ENCODE data around the gene DUS4L.

Gene DUS4L

DNA sequence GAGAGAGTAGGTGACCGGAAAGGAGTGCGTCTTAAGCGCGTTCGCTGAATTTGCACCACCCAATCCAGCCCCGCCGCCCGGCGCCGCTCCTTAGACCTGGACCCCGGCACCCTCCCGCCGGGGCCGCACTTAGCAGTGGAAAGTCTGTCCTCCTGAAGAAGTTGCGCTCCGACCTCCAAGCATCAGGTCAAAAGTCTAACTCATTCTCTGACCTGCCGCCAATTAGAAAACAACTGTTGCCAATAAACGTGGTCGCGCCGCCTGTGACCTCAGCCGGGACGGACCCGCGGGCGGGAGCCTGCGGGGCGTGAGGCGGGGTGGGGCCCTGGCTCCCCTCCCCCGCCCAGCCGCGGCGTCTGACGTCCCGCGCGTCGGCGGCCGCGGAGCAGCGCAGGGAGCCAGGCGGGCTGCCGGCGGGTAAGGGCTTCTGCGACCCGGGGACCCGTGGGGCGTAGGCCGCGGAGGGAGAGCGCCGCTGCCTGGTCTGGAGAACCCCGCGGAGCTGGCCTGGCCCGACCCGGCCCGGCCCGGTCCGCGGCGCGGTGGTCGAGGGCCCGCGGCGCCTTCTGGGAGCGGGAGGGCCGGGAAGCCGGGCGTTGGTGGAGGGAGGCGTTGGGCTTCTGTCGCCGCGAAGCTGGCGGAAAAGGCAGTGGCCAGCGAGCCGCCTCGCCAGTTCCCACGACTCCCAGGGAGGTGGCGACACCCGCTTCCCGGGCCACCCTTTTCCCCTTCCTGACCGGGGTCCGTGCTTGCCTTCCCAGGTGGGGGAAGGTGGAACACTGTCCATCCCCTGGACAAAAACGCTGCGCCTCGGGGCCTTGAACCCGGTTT is 16.3 kb downstream of the DUS4L start, which contains the start of gene BCAP29:
TSS of gene BCAP29 (plus strand) at position 362 of the 831 bp plus-strand sequence. CDS start 527 bp downstream, outside the sequence.
- Histone ChIP-seq H3K4me2 (ENCODE audit: insufficient read depth, low read length) (peak within 1 kb of the TSS; percentile 80), H3K79me2 (ENCODE audit: insufficient read depth, low read length) (peaks cover 31% of the 10 kb centered on the region), H3K36me3 (ENCODE audit: insufficient read depth, low read length) (peaks cover 24% of the 10 kb centered on the region), H3K4me3 (ENCODE audit: low read depth in 1 of 2, low read length in 2 of 2) (peak within 1 kb of the TSS; percentile 85 to 91), H3K9me3 (ENCODE audit: insufficient read depth, low read length, severe bottlenecking) (no peaks in the 10 kb centered on the region), H3K9ac (ENCODE audit: low read depth, low read length) (peak within 1 kb of the TSS; percentile 92), H4K20me1 (ENCODE audit: insufficient read depth, low read length) (no peaks in the 10 kb centered on the region), H3K27ac (ENCODE audit: low read length) (peak within 1 kb of the TSS; percentile 76), H2AFZ (ENCODE audit: low read depth, low read length) (peak within 1 kb of the TSS; percentile 97), H3K27me3 (ENCODE audit: insufficient read depth, low read length, poor library complexity) (no peaks in the 10 kb centered on the region), H3K4me1 (ENCODE audit: insufficient read depth, low read length) (peaks cover 36% of the 10 kb centered on the region)
- peak; percentile 92 for ATAC-seq (ENCODE audit: insufficient read depth, low read depth)
- peak; percentile 67 for DNase-seq
- TF ChIP-seq, protein P1, sequence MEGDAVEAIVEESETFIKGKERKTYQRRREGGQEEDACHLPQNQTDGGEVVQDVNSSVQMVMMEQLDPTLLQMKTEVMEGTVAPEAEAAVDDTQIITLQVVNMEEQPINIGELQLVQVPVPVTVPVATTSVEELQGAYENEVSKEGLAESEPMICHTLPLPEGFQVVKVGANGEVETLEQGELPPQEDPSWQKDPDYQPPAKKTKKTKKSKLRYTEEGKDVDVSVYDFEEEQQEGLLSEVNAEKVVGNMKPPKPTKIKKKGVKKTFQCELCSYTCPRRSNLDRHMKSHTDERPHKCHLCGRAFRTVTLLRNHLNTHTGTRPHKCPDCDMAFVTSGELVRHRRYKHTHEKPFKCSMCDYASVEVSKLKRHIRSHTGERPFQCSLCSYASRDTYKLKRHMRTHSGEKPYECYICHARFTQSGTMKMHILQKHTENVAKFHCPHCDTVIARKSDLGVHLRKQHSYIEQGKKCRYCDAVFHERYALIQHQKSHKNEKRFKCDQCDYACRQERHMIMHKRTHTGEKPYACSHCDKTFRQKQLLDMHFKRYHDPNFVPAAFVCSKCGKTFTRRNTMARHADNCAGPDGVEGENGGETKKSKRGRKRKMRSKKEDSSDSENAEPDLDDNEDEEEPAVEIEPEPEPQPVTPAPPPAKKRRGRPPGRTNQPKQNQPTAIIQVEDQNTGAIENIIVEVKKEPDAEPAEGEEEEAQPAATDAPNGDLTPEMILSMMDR (IDR thresholded peaks at IDR 0.05; ENCODE audit: borderline replicate concordance, extremely low read depth, low read length, poor library complexity, severe bottlenecking) = peak; percentile 31
- no peak for TF ChIP-seq EZH2 (IDR thresholded peaks at IDR 0.05; ENCODE audit: borderline replicate concordance, low read depth, low read length, severe bottlenecking)

GRCh38 chr7:107580716-107581383 is 17.1 kb downstream of the DUS4L start:
- Histone ChIP-seq H3K9me3 (ENCODE audit: insufficient read depth, low read length, severe bottlenecking) (no peaks in the 10 kb centered on the region), H4K20me1 (ENCODE audit: insufficient read depth, low read length) (no peaks in the 10 kb centered on the region), H3K36me3 (ENCODE audit: insufficient read depth, low read length) (peaks cover 28% of the 10 kb centered on the region), H3K27me3 (ENCODE audit: insufficient read depth, low read length, poor library complexity) (no peaks in the 10 kb centered on the region), H2AFZ (ENCODE audit: low read depth, low read length) (peak overlapping the region; percentile 97), H3K4me2 (ENCODE audit: insufficient read depth, low read length) (peak overlapping the region; percentile 80), H3K4me3 (ENCODE audit: low read depth in 1 of 2, low read length in 2 of 2) (peak overlapping the region; percentile 85 to 91), H3K4me1 (ENCODE audit: insufficient read depth, low read length) (peaks cover 36% of the 10 kb centered on the region), H3K79me2 (ENCODE audit: insufficient read depth, low read length) (peaks cover 31% of the 10 kb centered on the region), H3K27ac (ENCODE audit: low read length) (peak overlapping the region; percentile 76), H3K9ac (ENCODE audit: low read depth, low read length) (peak overlapping the region; percentile 92)
- no peak for TF ChIP-seq EZH2 (IDR thresholded peaks at IDR 0.05; ENCODE audit: borderline replicate concordance, low read depth, low read length, severe bottlenecking)
- TF ChIP-seq, protein P1 (IDR thresholded peaks at IDR 0.05; ENCODE audit: borderline replicate concordance, extremely low read depth, low read length, poor library complexity, severe bottlenecking) = no peak
- DNase-seq (no peak), ATAC-seq (ENCODE audit: insufficient read depth, low read depth) (no peak)

GRCh38 chr7:107581387-107582013 is 17.7 kb downstream of the DUS4L start:
- Histone ChIP-seq H3K4me2 (ENCODE audit: insufficient read depth, low read length) (peak overlapping the region; percentile 80), H3K36me3 (ENCODE audit: insufficient read depth, low read length) (peaks cover 32% of the 10 kb centered on the region), H3K9ac (ENCODE audit: low read depth, low read length) (peak overlapping the region; percentile 92; the same call in 1 of the 2 replicates), H3K9me3 (ENCODE audit: insufficient read depth, low read length, severe bottlenecking) (no peaks in the 10 kb centered on the region), H4K20me1 (ENCODE audit: insufficient read depth, low read length) (no peaks in the 10 kb centered on the region), H3K27me3 (ENCODE audit: insufficient read depth, low read length, poor library complexity) (no peaks in the 10 kb centered on the region), H3K27ac (ENCODE audit: low read length) (no peak overlapping the region), H3K79me2 (ENCODE audit: insufficient read depth, low read length) (peaks cover 31% of the 10 kb centered on the region), H2AFZ (ENCODE audit: low read depth, low read length) (peak overlapping the region; percentile 41; the same call in 1 of the 2 replicates), H3K4me1 (ENCODE audit: insufficient read depth, low read length) (peaks cover 36% of the 10 kb centered on the region), H3K4me3 (ENCODE audit: low read depth in 1 of 2, low read length in 2 of 2) (peak overlapping the region; percentile 85 to 91; a peak in 2 of 4 replicates)
- ATAC-seq (ENCODE audit: insufficient read depth, low read depth) (no peak), DNase-seq (no peak)
- TF ChIP-seq, protein P1 (IDR thresholded peaks at IDR 0.05; ENCODE audit: borderline replicate concordance, extremely low read depth, low read length, poor library complexity, severe bottlenecking) = no peak
- TF ChIP-seq EZH2 (IDR thresholded peaks at IDR 0.05; ENCODE audit: borderline replicate concordance, low read depth, low read length, severe bottlenecking) = no peak
